Neutrophil (primary cell): ENCODE data around the gene SLC26A9.

Experiments used
- H3K27ac ChIP-seq: fragments of 200-600 bp; sonication (generic); 2 replicates; pipeline ENCODE4 v1.5.1; 2016; ENCODE audit warnings: mild to moderate bottlenecking, moderate library complexity
- H3K27me3 ChIP-seq: fragments of 200-600 bp; sonication (generic); 2 replicates; pipeline ENCODE4 v1.6.0; 2016; ENCODE audit warnings: mild to moderate bottlenecking
- H3K36me3 ChIP-seq: fragments of 200-600 bp; sonication (generic); 2 replicates; pipeline ENCODE4 v1.5.1; 2017
- H3K4me1 ChIP-seq, 2 experiments: fragments of 200-600 bp in 1 of 2; sonication (generic) in 1 of 2; 1 replicate in 1 of 2; 2 replicates in 1 of 2; pipeline versions ENCODE4 v1.5.1 to v1.6.1; 2013 to 2016; ENCODE audit warnings: low read depth in 1 of 2, low read length in 1 of 2, mild to moderate bottlenecking in 1 of 2, moderate library complexity in 1 of 2; ENCODE audit not compliant: control insufficient read depth in 1 of 2, insufficient read depth in 1 of 2
- H3K4me3 ChIP-seq, 2 experiments: fragments of 200-600 bp in 1 of 2; sonication (generic) in 1 of 2; 1 replicate in 1 of 2; 2 replicates in 1 of 2; pipeline ENCODE4 v1.5.1; 2013 to 2016; ENCODE audit warnings: low read depth in 1 of 2, low read length in 1 of 2, mild to moderate bottlenecking in 1 of 2, moderate library complexity in 1 of 2
- H3K9me3 ChIP-seq: fragments of 200-600 bp; sonication (generic); 2 replicates; pipeline ENCODE4 v1.5.1; 2016
- TF ChIP-seq, protein P1 (sequence below): fragments of 200-600 bp; sonication (generic); IDR thresholded peaks from 2 replicates; pipeline ENCODE4 v1.5.1; 2016; ENCODE audit warnings: antibody characterized with exemption

Gene SLC26A9

DNA sequence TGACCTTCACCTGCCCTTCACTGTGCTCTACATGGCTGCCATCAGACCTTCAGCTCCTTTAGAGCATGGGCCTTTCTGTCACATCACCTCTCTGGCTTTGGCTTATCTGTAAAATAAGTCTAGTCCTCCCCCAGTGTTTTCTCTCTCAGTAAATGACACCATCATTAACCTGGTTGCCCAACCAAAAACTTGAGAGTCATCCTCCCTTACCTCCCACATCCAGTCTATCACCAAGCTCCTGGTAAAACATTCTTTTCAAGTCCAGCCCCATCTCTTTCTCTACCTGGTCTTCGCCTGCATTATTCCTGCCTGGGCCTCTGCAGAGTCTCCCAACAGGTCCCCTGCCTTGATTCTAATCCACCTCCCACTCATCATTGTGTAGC lies 13.1 kb downstream of the SLC26A9 start:
- TF ChIP-seq, protein P1, sequence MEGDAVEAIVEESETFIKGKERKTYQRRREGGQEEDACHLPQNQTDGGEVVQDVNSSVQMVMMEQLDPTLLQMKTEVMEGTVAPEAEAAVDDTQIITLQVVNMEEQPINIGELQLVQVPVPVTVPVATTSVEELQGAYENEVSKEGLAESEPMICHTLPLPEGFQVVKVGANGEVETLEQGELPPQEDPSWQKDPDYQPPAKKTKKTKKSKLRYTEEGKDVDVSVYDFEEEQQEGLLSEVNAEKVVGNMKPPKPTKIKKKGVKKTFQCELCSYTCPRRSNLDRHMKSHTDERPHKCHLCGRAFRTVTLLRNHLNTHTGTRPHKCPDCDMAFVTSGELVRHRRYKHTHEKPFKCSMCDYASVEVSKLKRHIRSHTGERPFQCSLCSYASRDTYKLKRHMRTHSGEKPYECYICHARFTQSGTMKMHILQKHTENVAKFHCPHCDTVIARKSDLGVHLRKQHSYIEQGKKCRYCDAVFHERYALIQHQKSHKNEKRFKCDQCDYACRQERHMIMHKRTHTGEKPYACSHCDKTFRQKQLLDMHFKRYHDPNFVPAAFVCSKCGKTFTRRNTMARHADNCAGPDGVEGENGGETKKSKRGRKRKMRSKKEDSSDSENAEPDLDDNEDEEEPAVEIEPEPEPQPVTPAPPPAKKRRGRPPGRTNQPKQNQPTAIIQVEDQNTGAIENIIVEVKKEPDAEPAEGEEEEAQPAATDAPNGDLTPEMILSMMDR = no peak

DNA sequence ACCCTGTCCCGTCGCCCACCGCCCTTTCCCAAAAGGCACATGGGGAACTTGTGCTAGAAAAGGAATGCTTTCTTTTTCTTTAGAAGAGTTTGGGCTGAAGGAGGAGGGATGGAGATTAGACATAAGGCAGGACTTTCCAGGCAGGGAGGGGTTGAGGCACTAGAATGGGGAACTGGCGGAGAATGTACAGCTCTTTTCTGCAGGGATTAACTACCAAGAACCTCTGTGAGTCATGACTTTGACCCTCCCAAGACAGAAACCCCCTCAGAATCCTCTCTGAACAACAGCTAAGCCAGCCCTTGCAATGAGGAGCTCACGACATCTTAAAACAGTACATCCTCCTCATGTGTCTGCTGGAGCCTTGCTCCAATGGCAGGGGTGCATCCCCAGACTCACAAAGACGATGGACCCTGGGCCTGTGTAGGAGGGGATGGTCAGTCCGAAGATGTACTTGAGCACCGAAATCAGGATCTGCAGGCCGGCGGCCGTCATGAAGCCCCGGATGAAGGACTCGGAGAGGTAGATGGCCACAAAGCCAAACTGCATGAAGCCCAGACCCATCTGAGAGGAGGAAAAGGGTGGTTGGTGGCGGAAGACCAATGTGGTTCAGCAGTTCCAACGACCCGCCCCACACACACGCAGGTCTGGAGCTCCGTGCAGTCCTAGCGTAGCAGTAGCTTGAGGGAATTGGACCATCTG lies 13.6 kb downstream of the SLC26A9 start:
- H3K36me3 ChIP-seq = no peaks in the 10 kb centered on the region
- no peaks in the 10 kb centered on the region for H3K9me3 ChIP-seq
- H3K27me3 ChIP-seq = no peaks in the 10 kb centered on the region
- H3K27ac ChIP-seq = no peak overlapping the region
- no peaks in the 10 kb centered on the region for H3K4me1 ChIP-seq
- H3K4me3 ChIP-seq = no peak overlapping the region
- TF ChIP-seq, protein P1 = no peak

More for the DNA sequence above, 13.1 kb downstream of the SLC26A9 start:
- no peak overlapping the region for H3K4me3 ChIP-seq
- no peaks in the 10 kb centered on the region for H3K9me3 ChIP-seq
- no peaks in the 10 kb centered on the region for H3K27me3 ChIP-seq
- H3K27ac ChIP-seq = no peak overlapping the region
- H3K4me1 ChIP-seq = no peaks in the 10 kb centered on the region
- H3K36me3 ChIP-seq = no peaks in the 10 kb centered on the region

DNA sequence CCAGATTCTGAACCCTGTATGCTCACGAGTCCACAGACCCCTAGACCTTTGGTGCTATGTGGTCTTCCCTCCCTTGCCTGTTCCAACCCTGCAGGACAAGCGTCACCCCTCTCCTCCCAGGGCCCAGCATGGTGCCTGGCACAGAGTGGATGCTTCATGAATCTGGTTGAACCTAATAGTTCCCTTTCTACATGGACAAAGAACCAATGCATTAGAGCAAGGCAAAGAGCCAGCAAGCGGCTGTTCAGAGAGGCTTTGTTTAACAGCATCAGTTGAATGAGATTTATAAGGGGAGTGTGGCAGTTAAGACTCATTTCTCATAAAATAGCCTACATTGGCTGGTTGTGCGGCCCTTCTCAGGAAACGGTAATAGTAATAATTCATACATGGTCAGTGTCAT lies 14.9 kb downstream of the SLC26A9 start:
- Histone ChIP-seq H3K27me3 (no peaks in the 10 kb centered on the region), H3K9me3 (no peaks in the 10 kb centered on the region), H3K4me3 (no peak overlapping the region), H3K4me1 (no peaks in the 10 kb centered on the region), H3K27ac (no peak overlapping the region), H3K36me3 (no peaks in the 10 kb centered on the region)
- TF ChIP-seq, protein P1 = no peak

DNA sequence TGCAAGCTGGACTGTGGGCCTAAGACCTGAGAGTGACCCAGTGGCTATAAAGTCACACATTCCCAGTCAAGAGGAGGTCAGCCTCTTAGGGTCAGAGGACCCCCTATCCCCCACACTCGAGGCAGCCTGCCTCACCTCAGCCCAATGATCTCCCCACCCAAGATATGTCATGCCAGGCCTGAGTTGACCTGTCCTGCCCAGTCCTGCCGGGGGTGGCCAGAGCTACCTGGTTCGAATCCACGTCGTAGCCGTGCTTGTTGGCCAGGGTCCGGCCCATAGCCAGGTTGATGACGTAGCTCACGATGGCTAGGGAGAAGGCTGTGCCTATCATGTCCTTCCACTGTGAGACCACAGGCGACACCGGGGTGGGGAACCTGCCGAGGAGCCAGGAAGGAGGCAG lies 15.6 kb downstream of the SLC26A9 start:
- Histone ChIP-seq H3K4me1 (no peaks in the 10 kb centered on the region), H3K27me3 (no peaks in the 10 kb centered on the region), H3K9me3 (no peaks in the 10 kb centered on the region), H3K27ac (no peak overlapping the region), H3K4me3 (no peak overlapping the region), H3K36me3 (no peaks in the 10 kb centered on the region)
- TF ChIP-seq, protein P1 = no peak

DNA sequence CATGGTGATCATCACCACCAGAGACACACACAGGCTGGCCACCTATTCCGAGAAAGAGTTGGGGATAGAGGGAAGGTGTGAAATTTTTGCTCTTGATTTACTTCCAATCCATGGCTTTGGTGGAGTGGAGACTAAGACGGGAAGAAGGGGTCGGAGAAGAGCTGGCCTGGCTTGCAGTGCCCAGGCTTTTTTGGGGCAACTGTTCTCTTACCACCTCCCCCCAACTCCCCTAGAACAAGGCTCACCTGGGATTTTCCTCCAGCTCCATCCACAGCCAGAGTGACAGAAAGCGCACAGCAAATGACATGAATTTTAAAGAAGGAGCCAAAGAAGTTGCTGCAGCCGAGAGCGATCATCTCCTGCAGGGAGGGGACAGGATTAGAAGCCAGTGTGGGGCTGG lies 16.0 kb downstream of the SLC26A9 start:
- no peaks in the 10 kb centered on the region for H3K4me1 ChIP-seq
- no peaks in the 10 kb centered on the region for H3K36me3 ChIP-seq
- no peaks in the 10 kb centered on the region for H3K27me3 ChIP-seq
- no peak overlapping the region for H3K4me3 ChIP-seq
- TF ChIP-seq, protein P1 = no peak
- no peaks in the 10 kb centered on the region for H3K9me3 ChIP-seq
- no peak overlapping the region for H3K27ac ChIP-seq
